MV-4-11 (cell line): ENCODE data around the gene DICER1.
A peak's percentile ranks its signal among the peaks of the same experiment; 100 is the strongest.

ENCODE experiments used
- DNase-seq: peaks from one replicate; lab custom pipeline; 2025; lab: John Stamatoyannopoulos, UW

DICER1 gene

DNA sequence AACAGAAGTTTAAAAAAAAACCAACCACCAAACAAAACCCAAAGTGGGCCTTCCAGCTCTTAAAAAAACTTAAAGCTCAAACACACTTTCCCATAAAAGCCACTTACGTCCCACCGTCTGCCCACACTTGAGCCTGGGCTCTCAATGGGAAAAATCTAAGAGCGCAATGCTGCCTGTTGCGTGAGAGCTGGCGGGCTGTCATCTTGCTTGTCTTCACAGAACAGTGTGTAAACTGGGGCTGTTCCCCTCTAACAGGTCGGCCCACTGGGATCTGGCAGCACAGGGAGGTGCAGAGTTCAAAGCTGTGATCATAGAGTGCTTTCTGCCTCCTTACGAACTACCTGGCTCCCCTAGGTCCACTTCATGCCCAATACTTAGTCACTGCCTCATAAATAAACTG lies 80.0 kb downstream of the DICER1 start:
- DNase-seq, result no peak

DNA sequence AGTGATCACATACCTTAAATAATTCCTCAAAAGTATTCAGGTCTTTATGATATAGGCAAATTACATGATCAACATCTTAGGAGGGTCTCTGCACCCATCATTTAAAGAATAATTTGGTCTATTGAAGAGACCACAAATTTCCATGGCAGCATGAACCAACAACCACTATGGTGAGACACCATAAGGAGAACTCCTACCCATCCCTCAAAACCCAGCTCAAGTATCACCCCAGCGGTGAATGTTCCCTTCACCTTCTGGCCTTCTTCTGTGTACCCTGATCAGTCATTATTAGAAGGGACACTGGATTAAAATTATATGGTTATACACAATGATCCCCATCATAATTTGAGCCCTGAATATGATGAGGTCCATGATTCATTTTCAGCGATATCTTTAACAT lies 81.5 kb downstream of the DICER1 start:
- DNase-seq, result no peak

GRCh38 chr14:95073947-95074346 lies 83.4 kb downstream of the DICER1 start:
- no peak for DNase-seq

DNA sequence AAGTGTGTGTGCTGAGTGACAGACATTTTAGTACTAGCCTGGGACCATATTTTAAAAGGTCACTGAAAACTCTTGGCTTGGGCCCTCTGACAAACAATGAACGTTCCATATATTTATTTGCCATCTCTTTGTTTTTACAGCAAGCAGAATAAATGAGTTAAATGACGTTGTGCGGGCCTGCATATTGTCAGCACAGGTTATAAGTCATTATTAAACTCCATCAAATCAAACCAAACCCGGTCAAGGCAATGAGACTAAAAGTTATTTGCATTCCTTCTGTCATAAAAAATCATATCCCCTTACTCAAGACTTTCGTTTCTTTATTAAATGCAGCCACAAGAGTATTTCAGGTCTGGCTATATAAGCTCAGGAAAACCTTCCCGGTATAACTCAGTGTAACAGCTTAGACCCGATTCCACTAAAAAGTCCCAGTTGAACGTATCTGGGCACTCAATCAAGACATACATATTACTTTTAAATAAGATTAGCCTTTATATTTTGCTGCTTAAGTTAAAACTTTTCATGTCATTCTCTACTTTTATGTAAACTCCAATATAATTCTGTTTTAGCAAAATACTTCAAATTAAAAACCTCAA lies 84.9 kb downstream of the DICER1 start:
- no peak for DNase-seq

GRCh38 chr14:95071649-95072280 lies 85.6 kb downstream of the DICER1 start:
- DNase-seq, result no peak

GRCh38 chr14:95070748-95071435 lies 86.4 kb downstream of the DICER1 start:
- DNase-seq, result no peak

GRCh38 chr14:95069547-95069946 lies 87.8 kb downstream of the DICER1 start:
- no peak for DNase-seq

- DNase-seq, result no peak
These were observed 88.3 kb downstream of the DICER1 start for GRCh38 chr14:95069018-95069417.

DNA sequence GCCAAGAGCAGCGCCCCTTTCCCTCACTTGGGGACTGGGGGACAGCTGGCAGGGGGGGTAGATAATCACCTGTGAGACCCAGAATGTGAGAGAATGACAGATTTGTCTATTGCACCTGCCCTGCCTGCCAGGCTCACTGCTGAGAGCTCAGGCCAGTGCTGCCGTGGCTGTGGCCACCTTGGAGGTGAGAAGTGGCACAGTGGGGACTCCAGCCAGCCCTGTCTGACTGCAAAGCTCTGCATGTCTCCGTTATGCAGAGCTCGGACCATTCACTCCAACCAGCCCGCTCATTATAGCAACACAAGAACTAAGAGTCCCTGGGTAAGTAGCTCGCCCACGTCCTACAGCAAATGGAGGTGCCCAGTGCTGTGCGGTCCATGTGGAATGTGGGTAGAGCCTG lies 88.8 kb downstream of the DICER1 start:
- no peak for DNase-seq

DNA sequence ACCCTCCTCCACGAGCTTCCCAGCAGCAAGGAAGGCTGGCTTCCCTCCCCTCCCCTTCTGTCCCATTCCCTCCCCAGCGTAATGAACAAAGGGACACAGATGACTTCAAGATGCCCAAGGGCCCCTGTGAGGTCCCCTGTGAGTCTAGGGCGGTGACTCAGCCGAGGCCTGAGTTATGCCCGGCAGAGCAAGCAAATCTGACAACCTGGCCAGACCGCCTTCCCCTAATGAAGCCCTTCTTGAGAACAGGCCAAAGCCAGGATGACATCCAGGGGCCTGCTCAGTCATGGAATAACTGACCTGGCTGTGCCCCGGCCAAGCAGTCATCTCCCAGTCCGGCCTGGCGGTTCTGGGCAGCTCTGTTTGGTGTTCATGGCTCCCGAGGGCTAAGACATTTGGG lies 89.2 kb downstream of the DICER1 start:
- DNase-seq, result no peak

DNA sequence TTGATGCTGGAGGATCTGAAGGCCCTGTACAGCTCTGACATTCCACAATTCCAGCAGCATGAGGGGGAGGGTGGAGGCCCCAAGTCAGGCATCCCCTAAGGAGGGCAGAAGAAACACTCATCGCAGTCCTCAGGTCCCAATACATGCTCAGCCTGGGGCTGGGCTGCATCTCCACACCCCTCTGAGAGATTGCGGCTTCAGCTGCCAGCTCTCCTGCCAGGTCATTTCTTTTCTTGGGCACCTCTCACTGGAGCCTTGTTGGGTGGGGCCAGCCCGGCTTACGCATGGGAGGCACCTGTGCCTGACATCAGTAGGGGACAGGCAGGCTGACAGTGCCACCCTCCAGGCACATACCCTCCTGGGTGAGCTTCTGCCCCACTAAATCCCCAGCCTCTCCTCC lies 89.8 kb downstream of the DICER1 start:
- DNase-seq, result no peak

GRCh38 chr14:95066427-95066986 lies 90.8 kb downstream of the DICER1 start:
- no peak for DNase-seq

- no peak for DNase-seq
These were observed 91.9 kb downstream of the DICER1 start for GRCh38 chr14:95065411-95065810.

DNA sequence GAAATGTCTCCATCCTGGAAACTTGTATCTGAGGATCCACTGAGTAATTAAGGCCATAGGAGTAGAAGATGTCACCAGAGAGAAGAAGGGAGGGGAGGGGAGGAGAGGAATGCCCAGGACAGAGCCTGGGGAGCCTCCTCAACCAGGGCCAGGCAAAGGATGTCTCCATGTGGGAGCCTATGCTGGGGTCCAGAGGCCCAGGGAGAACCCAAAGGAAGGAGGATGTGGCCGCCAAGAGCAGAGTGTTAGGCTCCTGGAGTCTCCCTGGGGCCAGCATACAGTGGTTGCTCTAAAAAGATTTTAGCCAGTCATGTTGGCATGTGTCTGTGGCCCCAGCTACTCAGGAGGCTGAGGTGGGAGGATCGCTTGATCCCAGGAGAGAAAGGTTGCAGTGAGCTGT lies 92.6 kb downstream of the DICER1 start:
- no peak for DNase-seq

DNA sequence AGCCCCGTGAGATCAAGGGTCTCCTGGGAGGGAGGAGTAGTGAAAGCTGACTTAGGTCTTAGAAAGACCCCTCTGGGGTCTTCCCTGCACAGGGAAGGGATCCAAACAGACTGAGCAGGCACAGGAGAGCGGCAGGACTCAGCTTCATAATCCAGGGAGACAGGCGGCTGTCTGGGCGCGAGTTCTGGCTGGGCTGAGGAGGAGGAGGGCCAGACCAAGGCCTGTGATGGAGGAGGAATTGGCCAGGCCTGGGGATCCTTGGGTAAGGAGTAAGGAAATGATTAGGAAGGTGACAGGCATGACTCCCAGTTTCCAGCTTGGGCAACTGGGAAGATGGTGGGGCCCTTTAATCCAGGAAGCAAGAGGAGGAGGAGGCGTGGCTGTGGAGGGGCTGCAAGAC lies 93.1 kb downstream of the DICER1 start:
- no peak for DNase-seq

- no peak for DNase-seq
These were observed 93.9 kb downstream of the DICER1 start for GRCh38 chr14:95063391-95063790.

DNA sequence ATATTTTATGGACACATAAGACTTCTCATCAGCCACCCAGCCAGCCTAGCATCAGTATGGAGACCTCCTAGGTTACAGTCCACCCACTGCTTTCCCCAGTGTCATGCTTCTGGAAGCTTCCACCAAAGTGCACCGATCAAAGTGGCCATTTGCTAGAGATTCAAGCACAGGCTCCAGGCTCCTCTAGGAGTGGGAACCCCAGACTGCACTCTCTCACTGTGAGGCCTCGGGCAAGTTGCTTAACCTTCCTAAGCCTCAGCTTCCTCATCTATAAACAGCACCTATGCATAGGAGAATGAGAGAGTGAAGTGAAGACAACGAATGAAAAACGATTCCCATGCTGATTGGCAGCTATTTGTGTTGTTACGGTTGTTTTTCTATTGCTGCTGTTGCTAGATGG lies 94.4 kb downstream of the DICER1 start:
- DNase-seq, result peak; percentile 2

DNA sequence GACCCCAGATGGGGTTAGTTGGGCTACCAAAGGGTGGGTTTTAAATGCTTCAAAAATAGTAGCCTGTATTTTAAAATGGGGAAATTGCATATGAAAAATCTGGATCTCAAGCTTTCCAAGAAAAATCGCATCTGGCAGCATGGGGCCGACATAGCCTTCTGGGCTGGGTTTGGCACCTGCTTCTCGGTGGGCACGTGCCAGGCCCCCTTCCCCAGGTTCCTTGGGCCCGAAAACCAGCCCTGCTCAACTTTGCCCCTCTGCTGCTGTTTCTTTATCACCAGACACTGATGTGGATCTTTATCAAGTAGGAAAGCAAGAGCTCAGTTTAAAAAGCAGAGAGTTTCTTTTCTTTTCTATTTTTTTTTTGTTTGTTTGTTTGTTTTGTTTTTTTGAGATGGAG lies 95.1 kb downstream of the DICER1 start:
- no peak for DNase-seq

DNA sequence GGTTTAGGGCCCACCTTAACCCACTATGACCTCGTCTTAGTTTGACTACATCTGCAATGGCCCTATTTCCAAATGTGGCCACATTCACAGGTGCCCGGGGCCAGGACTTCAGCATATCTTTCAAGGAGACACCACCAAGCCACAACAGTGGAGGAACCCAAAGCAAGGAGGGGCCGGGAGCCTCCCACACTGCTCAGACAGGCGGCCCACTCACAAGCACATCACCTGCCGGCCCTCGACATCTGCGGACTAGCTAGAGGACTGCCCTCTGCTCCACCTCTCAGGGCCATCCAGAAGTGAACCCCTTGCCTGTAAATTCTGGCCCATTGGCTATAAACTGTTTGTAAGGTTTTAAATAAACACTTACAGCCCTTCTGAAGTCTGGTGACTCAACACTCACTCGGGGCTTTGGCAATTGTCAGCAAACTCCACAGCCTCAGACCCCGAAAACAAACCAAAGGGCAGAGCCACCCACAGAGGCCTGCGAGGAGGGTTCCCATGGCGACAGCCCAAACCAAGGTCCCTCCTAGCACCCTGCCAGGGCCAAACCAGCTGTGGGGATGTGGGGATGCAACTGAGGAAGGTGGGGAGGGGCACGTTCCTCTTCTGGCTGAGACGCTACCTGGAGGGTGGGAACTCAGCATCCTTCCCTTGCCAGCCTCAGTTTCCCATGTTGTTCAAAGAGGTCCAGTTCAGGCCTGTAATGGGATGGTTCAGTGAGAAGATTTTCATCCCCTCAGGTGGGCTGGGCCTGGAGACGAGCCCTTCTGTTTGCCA lies 95.8 kb downstream of the DICER1 start:
- DNase-seq, result no peak

DNA sequence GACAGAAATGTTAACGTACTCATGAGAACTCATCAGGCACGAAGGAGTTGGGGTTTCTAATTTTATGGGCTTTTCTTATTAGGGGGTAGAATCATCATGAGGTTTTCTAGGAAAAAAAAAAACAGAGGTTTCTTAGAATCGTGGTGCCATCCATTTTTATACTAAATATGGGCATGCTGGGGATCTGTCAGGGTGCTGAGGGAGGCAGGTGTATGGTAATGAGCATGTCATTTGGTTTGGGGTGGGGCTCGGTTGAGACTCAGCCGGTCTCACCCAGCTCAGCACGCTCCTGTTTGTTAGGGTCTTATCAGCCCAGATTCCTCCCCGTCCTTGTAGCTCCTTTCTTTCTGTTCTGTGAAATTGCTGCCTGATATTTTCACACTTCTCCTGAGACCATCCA lies 98.2 kb downstream of the DICER1 start:
- DNase-seq, result no peak

GRCh38 chr14:95058491-95058890 lies 98.8 kb downstream of the DICER1 start:
- no peak for DNase-seq

DNA sequence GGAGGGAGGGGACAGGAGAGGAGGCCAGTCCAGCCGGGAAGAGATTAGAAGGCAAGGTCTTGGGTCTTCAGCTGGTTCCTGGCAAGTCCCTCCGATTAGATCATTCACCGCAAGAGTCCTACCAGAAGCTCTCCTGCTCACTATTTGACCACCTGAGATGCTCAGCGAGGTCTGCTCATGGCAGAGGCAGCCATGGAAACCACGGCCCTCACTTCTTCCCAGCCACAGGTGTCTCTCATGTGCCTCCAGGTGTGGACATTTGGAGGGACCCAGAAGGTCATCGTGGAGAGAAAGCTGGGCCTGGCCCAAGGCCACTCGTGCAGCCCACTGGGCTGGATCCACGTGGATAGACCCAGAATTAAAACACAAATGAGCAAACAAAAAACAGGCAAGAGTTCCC lies 99.5 kb downstream of the DICER1 start:
- DNase-seq, result no peak

DNA sequence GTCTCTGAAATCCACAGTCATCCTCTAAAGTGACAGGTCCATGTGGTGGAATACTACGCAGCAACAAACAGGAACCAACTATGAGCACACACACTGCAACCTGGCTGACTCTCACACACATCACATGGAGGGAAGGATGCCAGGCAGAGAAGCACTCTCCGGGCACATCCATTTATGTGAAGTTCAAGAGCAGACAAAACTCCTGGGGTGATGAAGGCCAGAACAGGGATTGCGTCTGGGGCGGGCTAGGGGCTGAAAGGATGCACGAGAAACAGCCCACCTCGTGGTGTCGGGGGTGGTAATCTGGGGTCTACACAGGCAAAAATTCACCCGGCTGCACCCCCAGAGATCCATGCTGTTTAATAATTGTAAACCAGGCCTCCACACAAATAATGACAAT lies 100.2 kb downstream of the DICER1 start:
- no peak for DNase-seq
